Fibroblast of skin of abdomen (primary cell): ENCODE results near the gene STK32C.
"Not testable (repeated sequence)": the region's sequence is repeated elsewhere in the genome, so short reads cannot be mapped to it uniquely, and the experiment has no call there.

ENCODE experiments used
- DNase-seq: peaks from one replicate; pipeline ENCODE4 v3.0.0-alpha.2; 2013

The STK32C gene

DNA sequence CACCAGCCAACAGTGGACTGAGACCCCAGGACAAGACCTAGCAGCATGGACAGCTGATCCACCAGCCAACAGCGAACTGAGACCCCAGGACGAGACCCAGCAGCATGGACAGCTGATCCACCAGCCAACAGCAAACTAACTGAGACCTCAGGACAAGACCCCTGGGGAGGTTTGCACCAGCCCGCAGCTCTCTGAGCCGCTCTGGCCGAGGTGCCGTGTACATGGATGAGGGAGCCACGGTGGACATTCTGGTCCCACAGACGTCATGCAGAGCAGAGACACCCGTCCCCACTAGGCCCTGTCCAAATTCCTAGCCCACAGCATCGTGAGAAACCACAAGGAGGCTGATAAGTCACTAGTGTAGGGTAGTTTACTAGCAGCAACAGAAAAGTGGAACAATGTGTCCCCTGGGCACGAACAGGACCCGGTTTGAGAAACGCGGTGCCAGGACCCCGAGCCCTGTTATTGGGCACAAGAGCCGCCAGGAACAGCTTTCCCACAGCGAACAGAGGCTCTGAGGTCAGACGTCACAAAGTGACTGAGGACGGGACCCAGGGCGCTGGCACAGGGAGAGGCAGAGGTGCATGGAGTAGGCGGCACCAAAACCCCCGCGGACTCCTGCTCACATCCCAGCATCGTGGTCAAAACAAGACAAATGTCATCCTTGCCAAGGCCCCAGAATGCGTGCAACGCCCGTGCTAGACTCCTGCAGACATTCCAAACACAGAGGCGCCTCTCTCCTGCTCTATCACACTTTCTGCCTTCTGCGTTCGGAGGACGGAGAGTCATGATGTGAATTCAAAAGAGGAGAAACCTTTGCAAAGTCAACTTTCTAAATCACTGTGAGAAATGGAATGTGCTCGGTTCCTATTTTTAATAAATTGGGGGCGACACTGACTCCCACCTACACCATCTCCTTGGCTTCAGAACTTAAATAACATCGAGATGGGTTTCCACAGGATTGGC is 8.1 kb downstream of the STK32C start:
- DNase-seq = no peak

DNA sequence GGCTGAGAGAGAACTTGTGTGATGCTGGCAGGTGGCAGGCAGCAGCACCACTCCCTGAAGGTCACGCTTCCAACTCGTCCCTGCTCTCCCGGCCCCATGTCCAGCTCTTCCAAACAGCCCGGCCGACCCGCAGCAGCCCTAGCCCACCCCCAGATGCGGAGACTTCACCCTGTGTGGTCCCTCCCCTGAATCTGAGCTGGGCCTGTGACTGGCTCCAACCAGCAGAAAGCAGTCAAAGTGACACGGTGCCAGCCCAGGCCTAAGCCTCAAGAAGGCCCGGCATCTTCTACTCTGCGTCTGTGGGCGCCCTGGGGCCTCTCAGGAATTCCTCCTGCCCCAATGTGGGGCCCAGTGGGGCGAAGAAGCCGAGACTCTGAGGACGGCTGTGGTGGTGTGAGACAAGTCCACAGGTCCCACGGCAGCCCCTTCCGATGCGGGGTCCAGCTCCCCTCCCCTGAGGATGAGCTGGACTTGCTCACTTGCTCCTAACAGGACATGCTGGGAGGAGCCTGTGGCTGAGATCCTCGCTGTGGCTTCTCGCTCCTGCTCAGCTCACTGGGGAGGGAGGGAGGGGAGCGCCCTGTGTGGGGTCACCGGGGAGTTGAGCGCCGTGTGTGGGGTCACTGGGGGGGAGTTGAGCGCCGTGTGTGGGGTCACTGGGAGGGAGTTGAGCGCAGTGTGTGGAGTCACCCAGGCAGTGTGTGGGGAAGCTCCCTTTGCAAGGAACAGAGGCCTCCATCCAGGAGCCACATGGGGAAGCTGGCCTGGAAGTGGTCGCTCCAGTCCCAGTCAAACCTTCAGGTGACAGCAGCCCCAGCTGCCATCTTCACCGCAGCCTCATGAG is 9.5 kb downstream of the STK32C start:
- no peak for DNase-seq

DNA sequence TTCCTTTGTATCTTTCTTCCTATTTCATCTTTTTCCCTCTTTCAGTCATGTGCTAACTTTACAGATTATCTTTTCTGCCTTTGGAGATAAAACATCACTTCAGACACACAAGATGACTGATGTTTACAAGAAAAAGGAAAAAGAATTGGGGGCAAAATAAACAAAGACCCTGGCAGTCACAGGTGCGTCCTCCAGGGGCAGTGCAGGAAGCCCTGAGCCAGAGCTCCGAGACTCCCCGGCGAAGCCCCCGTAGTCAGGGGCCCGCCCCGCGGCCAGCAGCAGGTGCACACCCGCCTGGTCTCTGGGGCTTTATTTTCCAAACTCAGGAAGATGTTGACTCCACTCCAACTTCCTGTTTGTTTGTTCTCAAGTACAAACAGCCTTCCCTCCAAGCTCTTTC is 10.2 kb downstream of the STK32C start:
- DNase-seq = no peak

DNA sequence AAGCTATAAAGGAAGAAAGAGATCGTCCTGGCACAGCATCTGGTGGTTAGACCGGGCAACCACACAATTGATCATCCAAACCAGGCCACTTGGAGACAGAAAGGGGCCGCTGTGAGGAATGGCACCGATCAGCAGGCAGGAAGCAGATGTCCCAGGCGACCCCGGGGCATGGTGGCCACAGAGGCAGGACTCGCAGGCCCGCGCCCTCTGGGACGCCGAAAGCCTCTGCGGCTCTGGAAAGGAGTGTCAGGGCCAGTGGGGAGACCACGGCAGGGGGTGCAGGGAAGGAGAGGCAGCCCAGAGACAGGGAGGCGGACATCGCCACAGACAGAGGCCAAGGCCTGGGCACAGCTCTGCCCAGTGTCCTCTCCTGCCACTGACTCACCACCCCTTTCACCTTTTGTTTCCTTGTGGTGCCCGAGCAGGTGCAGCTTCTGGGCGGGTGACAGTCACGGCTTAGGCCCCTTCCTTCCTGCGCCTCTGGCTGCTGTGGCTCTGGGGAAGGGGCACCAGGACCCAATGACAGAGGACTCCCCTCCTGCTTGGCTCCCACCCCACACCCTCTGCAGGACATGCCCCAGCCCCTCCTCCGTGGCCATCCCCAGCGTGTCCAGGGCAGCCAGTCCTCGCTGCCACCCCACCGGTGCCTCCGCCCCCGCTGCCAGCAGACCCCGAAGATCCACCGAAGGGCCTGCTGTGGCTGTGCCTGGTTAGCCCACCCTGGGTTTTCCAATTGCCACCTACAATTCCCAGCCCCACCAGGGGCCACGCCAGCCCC is 10.9 kb downstream of the STK32C start:
- DNase-seq = no peak

DNA sequence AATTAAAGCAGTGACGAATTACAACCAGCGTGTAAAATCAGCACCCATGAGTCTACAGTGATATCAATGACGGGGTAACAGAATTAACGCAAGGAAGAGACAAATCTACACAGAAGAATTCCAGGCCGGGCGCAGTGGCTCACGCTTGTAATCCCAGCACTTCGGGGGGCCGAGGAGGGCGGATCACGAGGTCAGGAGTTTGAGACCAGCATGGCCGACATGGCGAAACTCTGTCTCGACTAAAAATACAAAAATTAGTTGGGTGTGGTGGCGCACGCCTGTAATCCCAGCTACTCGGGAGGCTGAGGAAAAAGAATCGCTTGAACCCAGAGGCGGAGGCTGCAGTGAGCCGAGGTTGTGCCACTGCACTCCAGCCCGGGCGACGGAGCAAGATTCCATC is 12.3 kb downstream of the STK32C start:
- DNase-seq = not testable (repeated sequence)

DNA sequence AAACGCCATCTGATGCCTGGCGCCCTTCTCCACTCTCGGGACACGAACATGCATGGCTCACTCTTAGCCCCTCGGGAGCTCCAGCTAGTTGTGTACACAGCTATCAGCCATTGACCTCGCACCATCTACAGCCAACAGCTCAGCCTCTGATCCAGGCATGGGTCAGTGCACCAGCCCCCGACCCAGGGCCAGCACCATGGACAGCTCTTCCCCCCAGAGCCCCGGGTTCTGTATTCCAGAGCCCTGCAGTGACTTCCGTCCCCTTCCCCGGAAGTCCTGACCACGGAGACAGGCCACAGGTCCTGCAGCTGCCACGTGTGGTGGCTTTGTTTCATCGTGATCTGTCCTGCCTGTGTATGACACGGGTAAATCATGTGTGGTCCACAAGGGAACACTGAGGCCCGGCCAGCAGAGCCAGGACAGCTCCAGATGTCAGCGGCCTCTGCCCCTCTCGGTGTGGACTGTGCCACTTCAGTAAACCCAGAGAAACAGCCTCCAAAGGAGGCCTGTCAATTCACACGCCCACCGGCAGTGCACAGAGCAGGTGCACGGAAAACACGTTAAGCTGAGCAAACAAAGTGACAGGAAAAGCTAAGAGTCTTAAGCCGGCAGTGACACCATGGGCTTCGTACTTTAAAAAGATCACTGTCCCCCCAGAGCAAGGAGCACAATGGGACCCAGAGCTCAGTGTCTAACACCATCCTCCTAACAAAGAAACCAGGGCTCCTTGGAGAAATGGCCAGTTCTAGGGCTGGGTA is 13.0 kb downstream of the STK32C start:
- no peak for DNase-seq

DNA sequence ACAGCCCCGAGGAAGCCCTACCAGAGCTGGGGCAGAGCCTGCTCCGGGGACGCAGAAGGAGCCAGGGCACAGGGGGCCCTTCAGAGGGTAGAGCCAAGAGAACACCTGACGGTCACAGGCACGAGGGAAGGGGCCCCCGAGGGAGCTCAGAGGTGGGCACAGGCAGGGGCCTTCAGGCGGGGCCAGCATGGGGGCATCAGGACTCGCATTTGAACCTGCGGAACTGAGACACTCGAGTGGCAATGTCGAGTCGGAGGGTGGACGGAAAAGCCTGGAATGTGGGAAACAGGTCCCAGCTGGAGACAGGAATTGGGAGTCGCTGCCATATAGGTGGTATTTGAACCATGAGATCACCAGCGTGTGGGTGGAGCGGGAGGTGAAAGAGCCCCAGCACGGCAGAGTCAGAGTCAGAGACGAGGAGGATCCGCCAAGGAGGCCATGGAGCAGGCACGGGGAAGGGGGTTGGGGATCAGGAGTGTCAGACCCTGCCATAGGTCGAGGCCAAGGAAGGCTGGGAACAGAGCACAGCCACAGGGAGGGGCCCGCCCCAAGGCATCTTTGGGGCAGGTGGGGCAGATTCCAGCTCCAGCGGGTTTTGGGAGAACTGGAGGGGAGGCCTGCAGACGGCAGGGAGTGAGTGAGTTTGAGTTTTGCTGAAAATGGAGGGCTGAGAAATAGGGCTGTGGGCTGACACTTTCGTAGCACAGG is 13.8 kb downstream of the STK32C start:
- DNase-seq = no peak

DNA sequence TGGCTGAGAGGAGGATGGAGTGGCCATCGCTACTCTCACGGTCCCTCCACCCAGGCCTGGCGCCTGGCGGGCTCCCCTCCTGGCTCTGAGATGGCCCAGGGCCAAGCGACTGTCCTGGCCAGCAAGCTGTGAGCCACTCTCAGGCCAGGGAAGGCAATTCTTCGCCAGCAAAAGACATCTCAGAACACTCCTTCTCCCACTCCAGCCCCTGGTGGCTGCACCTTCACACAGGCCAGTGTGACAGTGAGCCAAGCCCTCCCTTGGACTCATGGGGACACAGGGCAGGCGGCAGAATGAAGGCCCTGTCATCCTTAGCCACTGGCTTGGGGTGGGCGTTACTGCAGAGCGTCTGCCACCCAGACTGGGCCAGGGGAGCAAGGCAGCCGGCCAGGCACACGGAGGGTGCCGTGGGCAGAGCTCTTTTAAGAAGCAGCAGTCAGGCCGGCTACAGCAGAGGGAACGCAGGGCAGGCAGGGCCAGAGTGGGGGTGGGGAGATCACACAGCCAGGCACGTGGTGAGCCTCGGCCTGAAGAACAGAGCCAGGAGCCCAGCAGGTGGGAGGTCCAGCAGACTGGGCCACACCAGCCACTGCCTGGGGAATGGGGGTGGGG is 14.4 kb downstream of the STK32C start:
- no peak for DNase-seq

DNA sequence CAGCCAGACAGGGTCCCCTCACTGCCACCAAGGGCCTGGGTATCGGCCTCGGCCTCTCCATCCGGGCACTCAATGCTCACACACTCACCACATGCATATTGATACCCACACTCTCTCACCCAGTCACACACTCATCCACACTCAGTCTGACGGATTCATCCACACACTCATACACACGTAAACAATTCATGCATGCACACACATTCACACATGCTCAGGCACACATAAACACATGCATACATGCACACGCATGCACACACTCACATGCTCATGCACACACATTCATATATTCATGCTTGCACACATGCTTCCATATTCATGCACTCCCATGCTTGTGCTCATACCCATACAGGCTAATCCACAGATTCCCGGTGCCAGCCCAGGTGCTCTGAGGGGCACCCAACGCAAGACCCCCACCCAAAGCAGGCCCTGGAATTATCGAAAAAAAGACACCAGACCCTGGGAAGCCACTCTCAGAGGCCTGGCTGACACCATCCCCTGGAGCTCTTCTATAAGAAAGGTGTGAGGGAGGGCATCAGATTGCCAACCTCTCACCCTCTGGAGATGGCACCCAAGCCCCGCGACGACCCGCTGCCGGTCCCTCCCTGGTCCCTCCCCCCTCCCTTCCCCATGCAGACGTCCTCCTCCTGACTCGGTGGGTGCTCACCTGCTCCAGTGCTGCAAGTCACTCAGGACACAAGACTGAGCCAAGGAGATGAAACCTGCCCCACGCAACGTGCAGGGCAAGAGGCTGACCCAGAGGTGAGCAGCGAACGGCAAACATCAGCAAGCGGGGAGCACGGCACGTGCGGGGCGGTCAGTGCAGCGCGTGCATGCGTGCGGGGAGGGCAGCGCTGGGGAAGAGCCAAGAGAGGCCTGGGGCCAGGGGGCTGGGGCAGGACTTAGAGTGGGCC is 15.2 kb downstream of the STK32C start:
- no peak for DNase-seq

DNA sequence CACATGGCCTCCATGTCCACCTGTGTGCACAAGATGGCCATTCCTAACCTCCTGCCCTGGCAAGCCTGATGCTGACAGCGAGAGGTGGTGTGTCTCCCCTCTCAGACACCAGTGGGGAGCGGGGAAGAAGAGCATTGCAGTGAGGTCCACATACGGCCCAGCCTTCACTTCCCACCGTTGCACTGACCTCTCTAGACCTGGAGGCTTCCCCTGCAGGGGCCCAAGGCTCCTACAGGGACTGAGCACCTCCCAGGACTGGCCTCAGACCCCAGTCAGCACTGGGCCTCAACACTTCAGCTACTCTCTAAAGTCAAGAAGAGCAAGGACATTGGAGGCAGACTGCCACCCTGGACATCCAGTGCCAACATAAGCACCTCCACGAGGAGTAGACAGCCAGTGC is 15.9 kb downstream of the STK32C start:
- no peak for DNase-seq

DNA sequence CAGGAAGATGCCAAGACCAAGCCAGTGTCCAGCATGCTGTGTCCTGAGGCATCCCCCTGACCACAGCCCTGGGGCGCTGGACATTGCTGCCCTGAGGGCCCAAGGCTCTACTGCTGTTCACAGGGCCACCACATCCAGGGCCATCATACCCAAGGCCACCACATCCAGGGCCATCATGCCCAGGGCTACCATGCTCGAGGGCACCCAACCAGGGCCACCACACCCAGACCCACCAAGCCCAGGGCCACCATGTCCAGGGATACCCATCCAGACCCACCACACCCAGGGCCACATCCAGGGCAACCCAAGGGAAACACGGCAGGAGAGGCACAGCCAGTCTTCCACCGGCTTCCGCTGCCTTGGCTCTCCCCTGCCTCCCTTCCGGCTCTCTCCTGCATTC is 17.1 kb downstream of the STK32C start:
- DNase-seq = no peak

DNA sequence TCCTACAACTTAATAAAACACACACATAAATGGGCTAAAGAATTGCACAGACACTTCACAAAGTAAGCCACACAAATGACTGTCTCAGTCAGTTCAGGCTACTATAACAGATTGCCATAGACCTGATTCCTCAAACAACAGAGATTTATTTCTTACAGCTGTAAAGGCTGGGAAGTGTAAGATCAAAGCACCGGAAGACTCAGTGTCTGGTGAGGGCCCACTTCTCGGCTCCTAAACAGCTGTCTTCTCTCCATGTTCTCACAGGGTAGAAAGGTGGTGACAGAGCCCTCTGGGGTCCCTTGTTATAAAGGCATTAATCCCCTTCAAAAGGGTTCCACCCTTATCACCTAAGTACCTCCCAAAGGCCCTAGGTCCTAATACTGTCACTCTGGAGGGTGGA is 18.3 kb downstream of the STK32C start:
- no peak for DNase-seq

DNA sequence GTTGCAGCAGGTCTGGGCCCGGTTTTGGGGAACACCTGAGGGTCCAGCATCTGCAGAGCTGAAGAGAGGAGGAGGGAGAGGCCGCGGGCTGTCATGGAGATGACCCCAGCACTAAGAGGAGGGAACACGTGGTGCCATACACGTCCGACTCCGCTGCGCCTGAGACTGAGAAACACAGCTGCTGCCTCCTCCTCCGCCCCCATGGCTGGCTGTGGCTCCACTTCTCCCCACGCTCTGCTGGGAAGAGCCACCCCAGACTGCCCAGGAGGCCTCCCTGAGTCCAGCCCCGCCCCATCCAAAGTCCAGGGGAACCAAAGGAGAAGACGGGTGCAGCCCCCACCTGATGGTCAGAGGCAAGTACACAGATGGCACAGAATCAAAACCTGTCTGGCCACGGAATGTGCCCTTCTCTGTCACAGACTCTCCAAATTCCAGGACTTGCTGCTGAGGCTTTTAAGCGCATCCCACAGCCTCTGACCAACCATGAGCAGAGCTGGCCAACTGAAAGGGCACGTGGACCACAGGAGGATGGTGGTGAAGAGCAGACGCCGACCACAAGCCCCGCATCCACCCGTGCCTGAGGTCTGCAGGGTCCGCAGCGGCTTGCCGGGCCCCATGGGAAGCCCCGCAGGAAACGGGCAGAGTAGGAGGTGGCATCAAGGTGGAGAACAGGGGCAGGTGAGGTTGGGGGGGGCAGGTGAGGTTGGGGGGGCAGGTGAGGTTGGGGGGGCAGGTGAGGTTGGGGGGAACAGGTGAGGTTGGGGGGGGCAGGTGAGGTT is 24.0 kb downstream of the STK32C start:
- DNase-seq = no peak

DNA sequence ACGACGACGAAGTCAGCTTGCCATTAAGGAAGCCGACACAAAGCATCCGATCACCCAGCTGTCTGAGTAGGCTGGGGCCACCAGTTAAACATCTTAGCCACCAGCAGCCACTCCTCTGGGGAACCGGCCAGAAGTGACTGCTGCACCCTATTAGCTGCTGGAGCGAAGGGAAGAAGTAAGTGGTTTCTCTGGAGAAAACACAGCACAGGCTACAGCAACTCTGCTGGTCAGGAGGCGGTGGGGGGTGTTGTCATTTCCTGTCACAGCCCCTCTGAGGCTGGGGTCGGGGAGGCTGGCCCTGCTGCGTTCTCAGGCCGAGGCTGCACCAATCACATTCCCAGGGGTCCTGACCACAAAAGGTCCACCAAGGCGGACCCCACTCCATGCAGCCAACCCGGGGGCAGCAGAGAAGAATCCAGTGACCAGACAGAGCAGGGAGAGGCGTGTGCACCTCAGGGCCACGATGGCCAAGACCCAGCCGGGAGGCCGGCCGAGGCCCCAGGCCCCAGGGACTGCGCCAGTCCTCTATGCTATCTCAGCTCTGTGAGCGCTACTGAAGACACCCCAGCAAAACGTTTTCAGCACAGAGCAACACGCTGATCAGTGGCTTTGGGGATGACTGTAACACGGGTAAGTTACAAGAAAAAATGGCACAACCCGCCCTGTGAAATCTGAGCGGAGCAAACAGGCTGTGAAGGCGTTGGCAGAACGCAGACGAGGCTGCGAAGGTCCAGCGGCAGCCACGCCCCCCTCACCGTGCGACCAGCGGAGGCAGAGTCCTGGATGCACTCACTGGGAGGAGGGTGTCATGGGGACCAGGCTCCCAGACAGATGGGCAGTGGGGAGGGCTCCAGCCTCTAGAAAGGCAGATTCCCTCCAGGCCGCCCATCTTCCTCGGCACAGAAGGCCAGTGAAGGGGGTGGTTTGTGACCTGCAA is 24.8 kb downstream of the STK32C start:
- no peak for DNase-seq

DNA sequence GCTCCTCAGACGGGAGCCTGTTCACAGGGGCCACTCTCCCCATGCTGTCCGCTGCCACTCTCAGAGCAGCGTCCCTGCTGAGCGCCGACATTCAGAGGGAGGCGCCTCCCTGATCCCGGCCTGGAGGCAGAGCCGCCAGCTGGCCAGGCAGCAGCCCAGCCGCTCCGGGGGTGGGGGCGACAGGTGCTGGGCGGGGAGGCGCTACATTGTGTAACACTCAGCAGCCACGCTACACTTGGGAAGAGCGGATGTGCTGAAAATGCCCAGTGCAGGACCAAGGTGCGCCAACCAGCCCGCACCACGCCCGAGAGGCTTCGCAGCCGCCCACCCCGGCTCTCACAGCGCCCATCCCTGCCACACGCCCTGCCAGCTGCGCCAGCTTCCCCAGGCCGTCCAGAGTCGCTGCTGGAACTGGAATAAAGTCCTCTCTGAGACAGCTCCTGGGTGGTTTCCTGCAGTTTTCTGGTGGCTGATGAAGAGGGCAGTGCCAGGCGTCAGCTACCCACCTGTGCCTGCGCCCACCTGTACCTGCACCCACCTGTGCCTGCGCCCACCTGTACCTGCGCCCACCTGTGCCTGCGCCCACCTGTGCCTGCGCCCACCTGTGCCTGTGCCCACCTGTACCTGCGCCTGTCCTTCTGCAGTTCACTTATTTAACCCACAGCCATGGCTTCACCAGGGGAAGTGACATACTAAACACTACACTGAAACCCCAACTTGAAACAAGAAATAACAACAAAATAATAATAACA is 25.7 kb downstream of the STK32C start:
- DNase-seq = no peak

DNA sequence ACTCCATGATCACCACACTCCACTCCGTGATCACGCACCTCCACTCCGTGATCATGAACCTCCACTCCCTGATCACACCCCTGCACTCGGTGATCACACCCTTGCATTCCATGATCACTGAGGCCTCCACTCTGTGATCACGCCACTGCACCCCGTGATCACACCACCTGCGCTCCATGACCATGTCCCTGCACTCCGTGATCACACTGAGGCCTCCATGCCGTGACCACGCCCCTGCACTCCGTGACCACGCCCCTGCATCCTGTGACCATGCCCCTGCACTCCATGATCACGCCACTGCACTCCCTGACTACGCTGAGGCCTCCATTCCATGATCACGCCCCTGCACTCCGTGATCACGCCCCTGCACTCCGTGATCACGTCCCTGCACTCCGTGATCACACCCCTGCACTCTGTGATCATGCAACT is 27.1 kb downstream of the STK32C start:
- no peak for DNase-seq
